HepG2 (cell line): Measurements from ENCODE around the gene SHANK2. TPM values are rescaled to one million over a fixed set of nuclear protein-coding genes. Genes with fewer than 3 reads are reported as not detected.

Source experiments
- CC2D1A ChIP-seq: sonication (generic); formaldehyde crosslinking; IDR thresholded peaks from 2 replicates; pipeline ENCODE4 v1.8.1; 2023; ENCODE audit warnings: mild to moderate bottlenecking, missing genetic modification reagents
- DNMT3B ChIP-seq: conservative IDR thresholded peaks from 2 replicates; pipeline ENCODE4 v1.6.1; 2016; ENCODE audit warnings: missing biosample characterization, control low read depth
- HDAC1 ChIP-seq: sonication (generic); formaldehyde crosslinking; IDR thresholded peaks from 2 replicates; pipeline ENCODE4 v1.5.1; 2020; ENCODE audit warnings: mild to moderate bottlenecking, missing genetic modification reagents
- RXRB ChIP-seq: IDR thresholded peaks from 2 replicates; pipeline ENCODE4 v1.6.1; 2016; ENCODE audit warnings: borderline replicate concordance, missing genetic modification reagents, missing compliant biosample characterization
- ZNF20 ChIP-seq: sonication (generic); formaldehyde crosslinking; IDR thresholded peaks from 2 replicates; pipeline ENCODE4 v1.4.0; 2020; ENCODE audit warnings: mild to moderate bottlenecking, moderate library complexity, missing genetic modification reagents
- polyA plus RNA-seq, 8 experiments: library from polyadenylated mRNA; depleted of rRNA in 3 of 8; stranded (reverse) in 7 of 8; unstranded in 1 of 8; fragments of >200 nt; fragmentation: Illumina TruSeq in 4 of 8; extraction: Trizol in 4 of 8; gene quantifications; 2 replicates each; pipeline versions ENCODE4 v1.2.1 to v1.2.3, GENCODE V29; 2011 to 2016; ENCODE audit warnings: low read depth in 4 of 8, missing spikeins in 1 of 8, mixed read lengths in 1 of 8; ENCODE audit not compliant: insufficient read depth in 1 of 8
- total RNA-seq, 5 experiments: library from RNA; depleted of rRNA; stranded (reverse); fragments of >200 nt; fragmentation: Illumina TruSeq; extraction: Trizol; gene quantifications; 2 replicates each; pipeline ENCODE4 v1.2.3, GENCODE V29; 2016; ENCODE audit warnings: low read depth in 1 of 5
- TF ChIP-seq, protein P1 (sequence below): sonication (generic); formaldehyde crosslinking; conservative IDR thresholded peaks from 2 replicates; pipeline ENCODE4 v1.4.0; 2020; ENCODE audit warnings: mild to moderate bottlenecking, missing genetic modification reagents, moderate library complexity
- TF ChIP-seq, protein P2 (sequence below): sonication (generic); formaldehyde crosslinking; IDR thresholded peaks from 2 replicates; pipeline ENCODE4 v1.5.0; 2020; ENCODE audit warnings: mild to moderate bottlenecking, missing genetic modification reagents
- TF ChIP-seq, protein P3 (sequence below): sonication (generic); formaldehyde crosslinking; IDR thresholded peaks from 2 replicates; pipeline ENCODE4 v1.4.0; 2020; ENCODE audit warnings: missing genetic modification reagents
- TF ChIP-seq, protein P4 (sequence below): sonication (generic); formaldehyde crosslinking; IDR thresholded peaks from 2 replicates; pipeline ENCODE4 v1.4.0; 2020; ENCODE audit warnings: missing genetic modification reagents, borderline replicate concordance
- TF ChIP-seq, protein P5 (sequence below): sonication (generic); formaldehyde crosslinking; IDR thresholded peaks from 2 replicates; pipeline ENCODE4 v1.4.0; 2020; ENCODE audit warnings: missing genetic modification reagents
- TF ChIP-seq, protein P6 (sequence below): IDR thresholded peaks from 2 replicates; pipeline ENCODE4 v1.6.1; 2016; ENCODE audit warnings: missing compliant biosample characterization, missing genetic modification reagents, borderline replicate concordance

The SHANK2 gene
- total and polyA plus RNA-seq, 2 of the 13 experiments (the other 11 are each of a cell fraction or from before 2014, with no cell fraction given) = 10.2 to 13.0 TPM

DNA sequence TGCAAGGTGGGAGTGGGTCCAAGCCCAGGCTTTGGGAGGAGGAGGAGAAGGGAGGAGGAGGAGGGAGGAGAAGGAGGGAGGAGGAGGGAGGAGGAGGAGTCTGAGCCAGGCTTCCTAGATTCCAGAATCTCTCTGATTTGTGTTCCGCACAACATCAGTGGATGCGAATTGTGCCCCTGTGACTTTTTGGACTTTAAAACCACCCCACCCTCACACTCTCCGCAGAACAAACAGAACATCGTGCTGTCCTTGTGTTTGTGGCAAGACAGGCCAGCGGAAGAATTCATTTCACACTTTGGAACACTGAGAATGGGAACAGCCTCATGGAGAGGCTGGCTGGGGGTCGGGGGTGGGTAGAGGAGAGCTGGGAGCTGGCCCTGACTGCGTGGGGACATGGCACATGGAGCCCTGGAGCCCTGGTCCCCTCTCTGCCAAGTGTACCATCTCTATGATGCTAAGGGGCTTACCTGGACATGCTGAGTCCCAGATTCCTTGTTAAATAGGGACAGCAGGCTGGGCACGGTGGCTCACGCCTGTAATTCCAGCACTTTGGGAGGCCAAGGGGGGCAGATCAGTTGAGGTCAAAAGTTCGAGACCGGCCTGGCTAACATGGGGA lies 16.4 kb upstream of the SHANK2 start (continued):
- TF ChIP-seq, protein P1, sequence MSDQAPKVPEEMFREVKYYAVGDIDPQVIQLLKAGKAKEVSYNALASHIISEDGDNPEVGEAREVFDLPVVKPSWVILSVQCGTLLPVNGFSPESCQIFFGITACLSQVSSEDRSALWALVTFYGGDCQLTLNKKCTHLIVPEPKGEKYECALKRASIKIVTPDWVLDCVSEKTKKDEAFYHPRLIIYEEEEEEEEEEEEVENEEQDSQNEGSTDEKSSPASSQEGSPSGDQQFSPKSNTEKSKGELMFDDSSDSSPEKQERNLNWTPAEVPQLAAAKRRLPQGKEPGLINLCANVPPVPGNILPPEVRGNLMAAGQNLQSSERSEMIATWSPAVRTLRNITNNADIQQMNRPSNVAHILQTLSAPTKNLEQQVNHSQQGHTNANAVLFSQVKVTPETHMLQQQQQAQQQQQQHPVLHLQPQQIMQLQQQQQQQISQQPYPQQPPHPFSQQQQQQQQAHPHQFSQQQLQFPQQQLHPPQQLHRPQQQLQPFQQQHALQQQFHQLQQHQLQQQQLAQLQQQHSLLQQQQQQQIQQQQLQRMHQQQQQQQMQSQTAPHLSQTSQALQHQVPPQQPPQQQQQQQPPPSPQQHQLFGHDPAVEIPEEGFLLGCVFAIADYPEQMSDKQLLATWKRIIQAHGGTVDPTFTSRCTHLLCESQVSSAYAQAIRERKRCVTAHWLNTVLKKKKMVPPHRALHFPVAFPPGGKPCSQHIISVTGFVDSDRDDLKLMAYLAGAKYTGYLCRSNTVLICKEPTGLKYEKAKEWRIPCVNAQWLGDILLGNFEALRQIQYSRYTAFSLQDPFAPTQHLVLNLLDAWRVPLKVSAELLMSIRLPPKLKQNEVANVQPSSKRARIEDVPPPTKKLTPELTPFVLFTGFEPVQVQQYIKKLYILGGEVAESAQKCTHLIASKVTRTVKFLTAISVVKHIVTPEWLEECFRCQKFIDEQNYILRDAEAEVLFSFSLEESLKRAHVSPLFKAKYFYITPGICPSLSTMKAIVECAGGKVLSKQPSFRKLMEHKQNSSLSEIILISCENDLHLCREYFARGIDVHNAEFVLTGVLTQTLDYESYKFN (CRISPR knock-in tag) = peak; percentile 89
- TF ChIP-seq, protein P2, sequence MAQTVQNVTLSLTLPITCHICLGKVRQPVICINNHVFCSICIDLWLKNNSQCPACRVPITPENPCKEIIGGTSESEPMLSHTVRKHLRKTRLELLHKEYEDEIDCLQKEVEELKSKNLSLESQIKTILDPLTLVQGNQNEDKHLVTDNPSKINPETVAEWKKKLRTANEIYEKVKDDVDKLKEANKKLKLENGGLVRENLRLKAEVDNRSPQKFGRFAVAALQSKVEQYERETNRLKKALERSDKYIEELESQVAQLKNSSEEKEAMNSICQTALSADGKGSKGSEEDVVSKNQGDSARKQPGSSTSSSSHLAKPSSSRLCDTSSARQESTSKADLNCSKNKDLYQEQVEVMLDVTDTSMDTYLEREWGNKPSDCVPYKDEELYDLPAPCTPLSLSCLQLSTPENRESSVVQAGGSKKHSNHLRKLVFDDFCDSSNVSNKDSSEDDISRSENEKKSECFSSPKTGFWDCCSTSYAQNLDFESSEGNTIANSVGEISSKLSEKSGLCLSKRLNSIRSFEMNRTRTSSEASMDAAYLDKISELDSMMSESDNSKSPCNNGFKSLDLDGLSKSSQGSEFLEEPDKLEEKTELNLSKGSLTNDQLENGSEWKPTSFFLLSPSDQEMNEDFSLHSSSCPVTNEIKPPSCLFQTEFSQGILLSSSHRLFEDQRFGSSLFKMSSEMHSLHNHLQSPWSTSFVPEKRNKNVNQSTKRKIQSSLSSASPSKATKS (CRISPR knock-in tag) = no peak
- TF ChIP-seq, protein P3, sequence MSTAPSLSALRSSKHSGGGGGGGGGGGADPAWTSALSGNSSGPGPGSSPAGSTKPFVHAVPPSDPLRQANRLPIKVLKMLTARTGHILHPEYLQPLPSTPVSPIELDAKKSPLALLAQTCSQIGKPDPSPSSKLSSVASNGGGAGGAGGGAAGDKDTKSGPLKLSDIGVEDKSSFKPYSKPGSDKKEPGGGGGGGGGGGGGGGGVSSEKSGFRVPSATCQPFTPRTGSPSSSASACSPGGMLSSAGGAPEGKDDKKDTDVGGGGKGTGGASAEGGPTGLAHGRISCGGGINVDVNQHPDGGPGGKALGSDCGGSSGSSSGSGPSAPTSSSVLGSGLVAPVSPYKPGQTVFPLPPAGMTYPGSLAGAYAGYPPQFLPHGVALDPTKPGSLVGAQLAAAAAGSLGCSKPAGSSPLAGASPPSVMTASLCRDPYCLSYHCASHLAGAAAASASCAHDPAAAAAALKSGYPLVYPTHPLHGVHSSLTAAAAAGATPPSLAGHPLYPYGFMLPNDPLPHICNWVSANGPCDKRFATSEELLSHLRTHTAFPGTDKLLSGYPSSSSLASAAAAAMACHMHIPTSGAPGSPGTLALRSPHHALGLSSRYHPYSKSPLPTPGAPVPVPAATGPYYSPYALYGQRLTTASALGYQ (CRISPR knock-in tag) = peak; percentile 23; the same call in 1 of the 2 replicates
- TF ChIP-seq CC2D1A (CRISPR knock-in tag) (no peak), HDAC1 (CRISPR knock-in tag) (peak; percentile 70), RXRB (CRISPR knock-in tag) (peak; percentile 86), ZNF20 (CRISPR knock-in tag) (no peak), DNMT3B (CRISPR knock-in tag) (no peak)
- TF ChIP-seq, protein P4, sequence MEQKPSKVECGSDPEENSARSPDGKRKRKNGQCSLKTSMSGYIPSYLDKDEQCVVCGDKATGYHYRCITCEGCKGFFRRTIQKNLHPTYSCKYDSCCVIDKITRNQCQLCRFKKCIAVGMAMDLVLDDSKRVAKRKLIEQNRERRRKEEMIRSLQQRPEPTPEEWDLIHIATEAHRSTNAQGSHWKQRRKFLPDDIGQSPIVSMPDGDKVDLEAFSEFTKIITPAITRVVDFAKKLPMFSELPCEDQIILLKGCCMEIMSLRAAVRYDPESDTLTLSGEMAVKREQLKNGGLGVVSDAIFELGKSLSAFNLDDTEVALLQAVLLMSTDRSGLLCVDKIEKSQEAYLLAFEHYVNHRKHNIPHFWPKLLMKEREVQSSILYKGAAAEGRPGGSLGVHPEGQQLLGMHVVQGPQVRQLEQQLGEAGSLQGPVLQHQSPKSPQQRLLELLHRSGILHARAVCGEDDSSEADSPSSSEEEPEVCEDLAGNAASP (CRISPR knock-in tag) = peak; percentile 45; the same call in 1 of the 2 replicates
- TF ChIP-seq, protein P5, sequence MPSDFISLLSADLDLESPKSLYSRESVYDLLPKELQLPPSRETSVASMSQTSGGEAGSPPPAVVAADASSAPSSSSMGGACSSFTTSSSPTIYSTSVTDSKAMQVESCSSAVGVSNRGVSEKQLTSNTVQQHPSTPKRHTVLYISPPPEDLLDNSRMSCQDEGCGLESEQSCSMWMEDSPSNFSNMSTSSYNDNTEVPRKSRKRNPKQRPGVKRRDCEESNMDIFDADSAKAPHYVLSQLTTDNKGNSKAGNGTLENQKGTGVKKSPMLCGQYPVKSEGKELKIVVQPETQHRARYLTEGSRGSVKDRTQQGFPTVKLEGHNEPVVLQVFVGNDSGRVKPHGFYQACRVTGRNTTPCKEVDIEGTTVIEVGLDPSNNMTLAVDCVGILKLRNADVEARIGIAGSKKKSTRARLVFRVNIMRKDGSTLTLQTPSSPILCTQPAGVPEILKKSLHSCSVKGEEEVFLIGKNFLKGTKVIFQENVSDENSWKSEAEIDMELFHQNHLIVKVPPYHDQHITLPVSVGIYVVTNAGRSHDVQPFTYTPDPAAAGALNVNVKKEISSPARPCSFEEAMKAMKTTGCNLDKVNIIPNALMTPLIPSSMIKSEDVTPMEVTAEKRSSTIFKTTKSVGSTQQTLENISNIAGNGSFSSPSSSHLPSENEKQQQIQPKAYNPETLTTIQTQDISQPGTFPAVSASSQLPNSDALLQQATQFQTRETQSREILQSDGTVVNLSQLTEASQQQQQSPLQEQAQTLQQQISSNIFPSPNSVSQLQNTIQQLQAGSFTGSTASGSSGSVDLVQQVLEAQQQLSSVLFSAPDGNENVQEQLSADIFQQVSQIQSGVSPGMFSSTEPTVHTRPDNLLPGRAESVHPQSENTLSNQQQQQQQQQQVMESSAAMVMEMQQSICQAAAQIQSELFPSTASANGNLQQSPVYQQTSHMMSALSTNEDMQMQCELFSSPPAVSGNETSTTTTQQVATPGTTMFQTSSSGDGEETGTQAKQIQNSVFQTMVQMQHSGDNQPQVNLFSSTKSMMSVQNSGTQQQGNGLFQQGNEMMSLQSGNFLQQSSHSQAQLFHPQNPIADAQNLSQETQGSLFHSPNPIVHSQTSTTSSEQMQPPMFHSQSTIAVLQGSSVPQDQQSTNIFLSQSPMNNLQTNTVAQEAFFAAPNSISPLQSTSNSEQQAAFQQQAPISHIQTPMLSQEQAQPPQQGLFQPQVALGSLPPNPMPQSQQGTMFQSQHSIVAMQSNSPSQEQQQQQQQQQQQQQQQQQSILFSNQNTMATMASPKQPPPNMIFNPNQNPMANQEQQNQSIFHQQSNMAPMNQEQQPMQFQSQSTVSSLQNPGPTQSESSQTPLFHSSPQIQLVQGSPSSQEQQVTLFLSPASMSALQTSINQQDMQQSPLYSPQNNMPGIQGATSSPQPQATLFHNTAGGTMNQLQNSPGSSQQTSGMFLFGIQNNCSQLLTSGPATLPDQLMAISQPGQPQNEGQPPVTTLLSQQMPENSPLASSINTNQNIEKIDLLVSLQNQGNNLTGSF (CRISPR knock-in tag) = 0 out of 2 replicates have a peak, but pooled peaks have one; percentile 58
- TF ChIP-seq, protein P6, sequence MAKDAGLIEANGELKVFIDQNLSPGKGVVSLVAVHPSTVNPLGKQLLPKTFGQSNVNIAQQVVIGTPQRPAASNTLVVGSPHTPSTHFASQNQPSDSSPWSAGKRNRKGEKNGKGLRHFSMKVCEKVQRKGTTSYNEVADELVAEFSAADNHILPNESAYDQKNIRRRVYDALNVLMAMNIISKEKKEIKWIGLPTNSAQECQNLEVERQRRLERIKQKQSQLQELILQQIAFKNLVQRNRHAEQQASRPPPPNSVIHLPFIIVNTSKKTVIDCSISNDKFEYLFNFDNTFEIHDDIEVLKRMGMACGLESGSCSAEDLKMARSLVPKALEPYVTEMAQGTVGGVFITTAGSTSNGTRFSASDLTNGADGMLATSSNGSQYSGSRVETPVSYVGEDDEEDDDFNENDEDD = peak; percentile 85
